ENCODE results near the gene HHEX.

DNA sequence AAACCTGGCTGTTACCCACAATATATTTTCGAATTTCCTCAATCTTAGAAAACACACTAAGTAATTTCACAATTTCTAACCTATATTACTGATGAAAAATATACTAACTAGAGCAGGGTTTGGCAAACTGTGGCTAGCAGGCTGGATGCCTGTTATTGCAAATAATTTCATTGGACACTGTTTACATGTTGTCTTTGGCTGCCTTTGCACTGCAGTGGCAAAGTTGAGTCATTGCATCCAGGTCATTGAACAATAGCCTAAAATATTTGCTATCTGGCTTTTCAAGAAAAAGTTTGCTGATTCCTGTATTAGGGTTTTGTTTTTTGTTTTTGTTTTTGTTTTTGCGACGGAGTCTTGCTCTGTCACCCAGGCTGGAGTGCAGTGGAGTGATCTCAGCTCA is 49.6 kb upstream of the HHEX start:
- TF ChIP-seq POLR2AphosphoS5 (IDR thresholded peaks at IDR 0.05; ENCODE audit: borderline replicate concordance, low read depth, low read length) = no peak
- no peak for TF ChIP-seq EZH2 (IDR thresholded peaks at IDR 0.05)

Measured in SK-N-MC (cell line).